ENCODE data around the gene WASHC2A. TPM values are rescaled to one million over a fixed set of nuclear protein-coding genes. Genes with fewer than 3 reads are reported as not detected.

WASHC2A gene, protein sequence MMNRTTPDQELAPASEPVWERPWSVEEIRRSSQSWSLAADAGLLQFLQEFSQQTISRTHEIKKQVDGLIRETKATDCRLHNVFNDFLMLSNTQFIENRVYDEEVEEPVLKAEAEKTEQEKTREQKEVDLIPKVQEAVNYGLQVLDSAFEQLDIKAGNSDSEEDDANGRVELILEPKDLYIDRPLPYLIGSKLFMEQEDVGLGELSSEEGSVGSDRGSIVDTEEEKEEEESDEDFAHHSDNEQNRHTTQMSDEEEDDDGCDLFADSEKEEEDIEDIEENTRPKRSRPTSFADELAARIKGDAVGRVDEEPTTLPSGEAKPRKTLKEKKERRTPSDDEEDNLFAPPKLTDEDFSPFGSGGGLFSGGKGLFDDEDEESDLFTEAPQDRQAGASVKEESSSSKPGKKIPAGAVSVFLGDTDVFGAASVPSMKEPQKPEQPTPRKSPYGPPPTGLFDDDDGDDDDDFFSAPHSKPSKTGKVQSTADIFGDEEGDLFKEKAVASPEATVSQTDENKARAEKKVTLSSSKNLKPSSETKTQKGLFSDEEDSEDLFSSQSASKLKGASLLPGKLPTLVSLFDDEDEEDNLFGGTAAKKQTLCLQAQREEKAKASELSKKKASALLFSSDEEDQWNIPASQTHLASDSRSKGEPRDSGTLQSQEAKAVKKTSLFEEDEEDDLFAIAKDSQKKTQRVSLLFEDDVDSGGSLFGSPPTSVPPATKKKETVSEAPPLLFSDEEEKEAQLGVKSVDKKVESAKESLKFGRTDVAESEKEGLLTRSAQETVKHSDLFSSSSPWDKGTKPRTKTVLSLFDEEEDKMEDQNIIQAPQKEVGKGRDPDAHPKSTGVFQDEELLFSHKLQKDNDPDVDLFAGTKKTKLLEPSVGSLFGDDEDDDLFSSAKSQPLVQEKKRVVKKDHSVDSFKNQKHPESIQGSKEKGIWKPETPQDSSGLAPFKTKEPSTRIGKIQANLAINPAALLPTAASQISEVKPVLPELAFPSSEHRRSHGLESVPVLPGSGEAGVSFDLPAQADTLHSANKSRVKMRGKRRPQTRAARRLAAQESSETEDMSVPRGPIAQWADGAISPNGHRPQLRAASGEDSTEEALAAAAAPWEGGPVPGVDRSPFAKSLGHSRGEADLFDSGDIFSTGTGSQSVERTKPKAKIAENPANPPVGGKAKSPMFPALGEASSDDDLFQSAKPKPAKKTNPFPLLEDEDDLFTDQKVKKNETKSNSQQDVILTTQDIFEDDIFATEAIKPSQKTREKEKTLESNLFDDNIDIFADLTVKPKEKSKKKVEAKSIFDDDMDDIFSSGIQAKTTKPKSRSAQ (N-terminal part only)
- 35.6 and 87.3 TPM in 2 replicates for total RNA-seq

DNA sequence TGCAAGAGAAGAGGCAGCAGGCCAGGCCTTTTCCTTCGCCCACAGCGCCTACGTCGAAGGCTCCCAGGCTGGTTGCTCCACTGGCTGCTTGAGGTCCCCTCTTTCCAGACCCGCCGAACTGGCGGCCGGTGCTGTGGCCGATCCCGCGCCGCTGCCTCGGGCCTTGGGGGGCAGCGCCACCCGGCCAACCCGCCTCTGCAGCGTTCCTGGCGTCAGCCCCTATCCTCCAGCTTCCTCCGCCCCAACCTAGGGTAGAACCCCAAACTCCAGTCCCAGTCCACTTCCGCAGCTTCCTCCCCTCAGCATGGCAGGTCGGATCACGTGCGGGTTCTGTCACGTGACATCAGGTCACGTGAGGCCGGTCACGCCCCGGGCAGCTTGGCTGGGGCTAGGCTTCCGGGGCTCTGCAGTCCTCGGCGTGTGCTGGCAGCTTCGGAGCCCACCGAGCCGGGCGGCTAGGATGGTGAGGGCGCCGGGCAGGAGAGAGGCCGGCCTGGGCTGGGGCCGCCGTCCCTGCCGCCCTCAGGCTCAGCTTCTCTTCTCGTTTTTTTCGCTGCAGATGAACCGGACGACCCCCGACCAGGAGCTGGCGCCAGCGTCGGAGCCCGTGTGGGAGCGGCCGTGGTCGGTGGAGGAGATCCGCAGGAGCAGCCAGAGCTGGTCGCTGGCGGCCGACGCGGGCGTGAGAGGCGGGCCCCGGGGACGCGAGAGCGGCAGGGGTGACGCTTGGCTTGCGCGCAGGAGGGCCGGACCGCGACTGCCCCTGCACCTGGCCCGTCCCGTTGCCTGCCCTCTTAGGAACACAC, at the start of gene WASHC2A:
WASHC2A (plus strand) TSS at position 409 of the 806 bp plus-strand sequence; CDS start at position 461, 52 bp downstream.

Other genes starting within 250 kb of the WASHC2A start
- gene PARG, start 125.9 kb upstream of the WASHC2A start, total RNA-seq = 40.7 and 44.9 TPM in 2 replicates
- gene TIMM23B, start 125.9 kb upstream of the WASHC2A start, total RNA-seq = 24.5 and 29.3 TPM in 2 replicates
- 3.9 and 4.0 TPM in 2 replicates for gene AGAP6, start 79.5 kb upstream of the WASHC2A start, total RNA-seq
- 0.22 and 0.72 TPM in 2 replicates for gene ASAH2, start 183.6 kb downstream of the WASHC2A start, total RNA-seq